H9 (cell line): ENCODE measurements around the gene MAPK7. TPM values are rescaled to one million over a fixed set of nuclear protein-coding genes. Genes with fewer than 3 reads are reported as not detected.
A peak's percentile ranks its signal among the peaks of the same experiment; 100 is the strongest.

Experiments
- DNase-seq: peaks from one replicate; pipeline ENCODE4 v3.0.0-alpha.2; 2017
- H2AFZ ChIP-seq: one replicate; pipeline ENCODE4 v1.6.1; 2013; ENCODE audit warnings: mild to moderate bottlenecking, low read length, control low read depth, moderate library complexity
- H2AK5ac ChIP-seq: 2 replicates; pipeline ENCODE4 v1.6.1; 2013; ENCODE audit warnings: low read length, control low read depth, mixed read lengths; ENCODE audit not compliant: insufficient read length
- H2BK120ac ChIP-seq: one replicate; pipeline ENCODE4 v1.6.1; 2013; ENCODE audit warnings: low read depth, mild to moderate bottlenecking, low read length, control low read depth, inconsistent platforms; ENCODE audit not compliant: poor library complexity, severe bottlenecking
- H2BK12ac ChIP-seq: 2 replicates; pipeline ENCODE4 v1.6.1; 2013; ENCODE audit warnings: low read length, control low read depth, mixed read lengths, low read depth; ENCODE audit not compliant: insufficient read length
- H2BK15ac ChIP-seq: 2 replicates; pipeline ENCODE4 v1.6.1; 2013; ENCODE audit warnings: low read depth, low read length, control low read depth
- H2BK20ac ChIP-seq: one replicate; pipeline ENCODE4 v1.6.1; 2013; ENCODE audit warnings: low read depth, mild to moderate bottlenecking, low read length, control low read depth, inconsistent platforms; ENCODE audit not compliant: poor library complexity, severe bottlenecking
- H2BK5ac ChIP-seq: 2 replicates; pipeline ENCODE4 v1.6.1; 2013; ENCODE audit warnings: low read length, control low read depth, mixed read lengths; ENCODE audit not compliant: insufficient read length
- H3K14ac ChIP-seq: 2 replicates; pipeline ENCODE4 v1.6.1; 2013; ENCODE audit warnings: low read length, control low read depth; ENCODE audit not compliant: insufficient read depth
- H3K18ac ChIP-seq: 2 replicates; pipeline ENCODE4 v1.6.1; 2013; ENCODE audit warnings: low read depth, mild to moderate bottlenecking, mixed read lengths, low read length, control low read depth; ENCODE audit not compliant: insufficient read length
- H3K23ac ChIP-seq: 2 replicates; pipeline ENCODE4 v1.6.1; 2013; ENCODE audit warnings: low read length, control low read depth, mixed read lengths, low read depth; ENCODE audit not compliant: insufficient read length
- H3K23me2 ChIP-seq: 2 replicates; pipeline ENCODE4 v1.6.1; 2013; ENCODE audit warnings: low read depth, mild to moderate bottlenecking, mixed read lengths, low read length, control low read depth; ENCODE audit not compliant: insufficient read length, poor library complexity, severe bottlenecking
- H3K27ac ChIP-seq: 2 replicates; pipeline ENCODE4 v1.5.1; 2013; ENCODE audit warnings: low read length, control low read depth, mixed read lengths, low read depth; ENCODE audit not compliant: insufficient read length
- H3K27me3 ChIP-seq: 2 replicates; pipeline ENCODE4 v1.6.1; 2013; ENCODE audit warnings: low read length, control low read depth, inconsistent platforms; ENCODE audit not compliant: insufficient read depth
- H3K4ac ChIP-seq: 2 replicates; pipeline ENCODE4 v1.6.1; 2013; ENCODE audit warnings: low read depth, mild to moderate bottlenecking, control low read depth, inconsistent platforms, low read length, moderate library complexity
- H3K4me1 ChIP-seq: 2 replicates; pipeline ENCODE4 v1.6.1; 2013; ENCODE audit warnings: low read length, control low read depth, inconsistent platforms; ENCODE audit not compliant: insufficient read depth
- H3K4me2 ChIP-seq: 2 replicates; pipeline ENCODE4 v1.6.1; 2013; ENCODE audit warnings: low read length, control low read depth, mixed read lengths; ENCODE audit not compliant: insufficient read length, insufficient read depth
- H3K56ac ChIP-seq: 2 replicates; pipeline ENCODE4 v1.6.1; 2013; ENCODE audit warnings: low read depth, mild to moderate bottlenecking, mixed read lengths, low read length, control low read depth; ENCODE audit not compliant: insufficient read length
- H3K79me1 ChIP-seq: 2 replicates; pipeline ENCODE4 v1.6.1; 2013; ENCODE audit warnings: low read depth, mild to moderate bottlenecking, moderate library complexity, low read length, control low read depth, inconsistent platforms; ENCODE audit not compliant: insufficient read depth, poor library complexity, severe bottlenecking
- H3K79me2 ChIP-seq: 2 replicates; pipeline ENCODE4 v1.6.1; 2013; ENCODE audit warnings: low read length, control low read depth, inconsistent platforms; ENCODE audit not compliant: insufficient read depth
- H3K9ac ChIP-seq: 2 replicates; pipeline ENCODE4 v1.6.1; 2013; ENCODE audit warnings: low read length, control low read depth, mixed read lengths; ENCODE audit not compliant: insufficient read length; ENCODE audit errors: extremely low read depth
- H3K9me3 ChIP-seq: one replicate; pipeline ENCODE4 v1.6.1; 2013; ENCODE audit warnings: low read depth, low read length, inconsistent platforms; ENCODE audit not compliant: control insufficient read depth
- H3T11ph ChIP-seq: one replicate; pipeline ENCODE4 v1.6.1; 2013; ENCODE audit warnings: mild to moderate bottlenecking, low read length, control low read depth, inconsistent platforms
- H4K20me1 ChIP-seq: one replicate; pipeline ENCODE4 v1.6.1; 2013; ENCODE audit not compliant: control insufficient read depth, insufficient read length, insufficient read depth
- H4K5ac ChIP-seq: 2 replicates; pipeline ENCODE4 v1.6.1; 2013; ENCODE audit warnings: low read depth, mild to moderate bottlenecking, mixed read lengths, low read length, control low read depth; ENCODE audit not compliant: insufficient read length
- H4K8ac ChIP-seq: replicated peaks from 2 replicates; pipeline ENCODE4 v1.6.1; 2013; ENCODE audit warnings: low read length, control low read depth, mixed read lengths, low read depth; ENCODE audit not compliant: insufficient read length
- H4K91ac ChIP-seq: 2 replicates; pipeline ENCODE4 v1.6.1; 2013; ENCODE audit warnings: low read depth, mild to moderate bottlenecking, moderate library complexity, mixed read lengths, low read length, control low read depth; ENCODE audit not compliant: insufficient read length
- H3K27ac Mint-ChIP-seq, 3 experiments: 2 replicates in 2 of 3; 3 replicates in 1 of 3; pipeline ENCODE4 v1.8.0; 2020 to 2021; ENCODE audit warnings: mixed read lengths in 3 of 3, mild to moderate bottlenecking in 1 of 3, moderate library complexity in 1 of 3
- H3K27me3 Mint-ChIP-seq: 2 replicates; pipeline ENCODE4 v1.8.0; 2021; ENCODE audit warnings: low read depth, mild to moderate bottlenecking, moderate library complexity, mixed read lengths
- H3K36me3 Mint-ChIP-seq, 3 experiments: 2 replicates in 2 of 3; 3 replicates in 1 of 3; pipeline ENCODE4 v1.8.0; 2020 to 2021; ENCODE audit warnings: low read depth in 3 of 3, mixed read lengths in 3 of 3; ENCODE audit not compliant: insufficient read depth in 1 of 3
- H3K4me1 Mint-ChIP-seq, 2 experiments: 2 replicates each; pipeline ENCODE4 v1.8.0; 2020; ENCODE audit warnings: mixed read lengths in 2 of 2
- H3K4me3 Mint-ChIP-seq, 2 experiments: 2 replicates in 1 of 2; 3 replicates in 1 of 2; pipeline ENCODE4 v1.8.0; 2020 to 2021; ENCODE audit warnings: mild to moderate bottlenecking in 2 of 2, mixed read lengths in 2 of 2, moderate library complexity in 1 of 2
- H3K9me3 Mint-ChIP-seq, 2 experiments: 2 replicates in 1 of 2; 3 replicates in 1 of 2; pipeline ENCODE4 v1.8.0; 2020; ENCODE audit warnings: mild to moderate bottlenecking in 2 of 2, mixed read lengths in 2 of 2, moderate library complexity in 1 of 2
- CTCF ChIP-seq: fragments of 200-600 bp; sonication (generic); conservative IDR thresholded peaks from 3 replicates; pipeline ENCODE4 v1.8.0; 2021; ENCODE audit warnings: antibody characterized with exemption, mild to moderate bottlenecking
- WGBS: extraction: QIAGEN DNeasy Blood & Tissue Kit; methylation state at CpG from one replicate; pipeline ENCODE4 v1.1.7; 2013; ENCODE audit warnings: missing lambda C conversion rate, low lambda C conversion rate, mixed read lengths; ENCODE audit not compliant: insufficient read length; ENCODE audit errors: extremely low coverage; 5-methylcytosine and 5-hydroxymethylcytosine counted together
- total RNA-seq: library from RNA; stranded (reverse); gene quantifications from 2 replicates; pipeline ENCODE4 v1.2.1, GENCODE V29; 2021

MAPK7 gene
- total RNA-seq, 1 experiment from 2014 or later, result 43.8 TPM

- H3K23me2 ChIP-seq, result no peaks in the 10 kb centered on the region
- H2BK15ac ChIP-seq, result no peak overlapping the region
- no peaks in the 10 kb centered on the region for H3K27me3 ChIP-seq
- no peak overlapping the region for H3K56ac ChIP-seq
- no peak overlapping the region for H3K9ac ChIP-seq
- no peak overlapping the region for H3K14ac ChIP-seq
- H2BK20ac ChIP-seq, result no peak overlapping the region
- no peak overlapping the region for H4K91ac ChIP-seq
- H3K18ac ChIP-seq, result no peak overlapping the region
- H2AK5ac ChIP-seq, result no peak overlapping the region
- H3K9me3 ChIP-seq, result no peaks in the 10 kb centered on the region
- peaks cover 7% of the 10 kb centered on the region; the same call in 1 of the 2 replicates for H3K4me1 ChIP-seq
- no peak overlapping the region for H4K5ac ChIP-seq
- TF ChIP-seq CTCF, result no peak
- Mint-ChIP-seq H3K27ac (peak overlapping the region in 2 of 3 experiments; percentile 23 to 74; a peak in 3 of 7 replicates), H3K4me1 (peaks cover 30 to 42% of the 10 kb centered on the region in 2 experiments), H3K27me3 (peaks cover 2% of the 10 kb centered on the region; the same call in 1 of the 2 replicates), H3K36me3 (peaks cover 7 to 18% (median 16%) of the 10 kb centered on the region in 3 experiments; a peak in 6 of 7 replicates), H3K4me3 (no peak overlapping the region), H3K9me3 (no peaks in the 10 kb centered on the region)
- H3T11ph ChIP-seq, result no peak overlapping the region
- no peak overlapping the region for H4K8ac ChIP-seq
- no peak overlapping the region for H3K4ac ChIP-seq
- H2AFZ ChIP-seq, result no peak overlapping the region
- H3K27ac ChIP-seq, result no peak overlapping the region
- no CpG with 5 or more reads among the region's 18 CpGs for WGBS
- no peaks in the 10 kb centered on the region for H3K79me2 ChIP-seq
- H3K23ac ChIP-seq, result no peak overlapping the region
- H2BK120ac ChIP-seq, result no peak overlapping the region
- H2BK5ac ChIP-seq, result no peak overlapping the region
- no peak overlapping the region for H2BK12ac ChIP-seq
- peak; percentile 40 for DNase-seq
- H3K4me2 ChIP-seq, result no peak overlapping the region
- peaks cover 3% of the 10 kb centered on the region for H4K20me1 ChIP-seq
- H3K79me1 ChIP-seq, result no peaks in the 10 kb centered on the region
Observed at GRCh38 chr17:19335951-19336631, 42.2 kb upstream of the MAPK7 start.
